Measurements from ENCODE around the gene CEP95.
"Not testable (repeated sequence)": the region's sequence is repeated elsewhere in the genome, so short reads cannot be mapped to it uniquely, and the experiment has no call there.

CEP95 gene

GRCh38 chr17:64577025-64577424 lies 70.2 kb downstream of the CEP95 start:
- not testable (repeated sequence) for DNase-seq

- DNase-seq, result no peak
Observed at GRCh38 chr17:64579917-64580316, 73.1 kb downstream of the CEP95 start.

GRCh38 chr17:64580384-64581315 lies 73.9 kb downstream of the CEP95 start:
- peak in 1 of 5 experiments; percentile 71 for DNase-seq

GRCh38 chr17:64583038-64583437 lies 76.3 kb downstream of the CEP95 start:
- no peak for DNase-seq

- DNase-seq, result no peak
Observed at GRCh38 chr17:64585146-64585545, 78.4 kb downstream of the CEP95 start.
